GM11168 (cell line): ENCODE data around the gene IHH.

Experiments used
- in situ Hi-C: fragments of 300-500 bp; cut with MboI; formaldehyde crosslinking; loops from one replicate; pipeline ENCODE4 v1.12.0; 2022; ENCODE audit warnings: low sequenced_read_pairs; ENCODE audit not compliant: unreplicated experiment

Gene IHH

GRCh38 chr2:219060821-219061791 is at the start of gene IHH:
Gene IHH, minus strand, starts transcription at chr2:219060921. Its CDS starts 454 bp downstream, at chr2:219060467.
- in situ Hi-C loops: no loop called here

- in situ Hi-C loops: no loop called here
Observed at GRCh38 chr2:219109471-219109870, 48.8 kb upstream of the IHH start.

GRCh38 chr2:219107758-219108157 is 47.0 kb upstream of the IHH start:
- in situ Hi-C loops: no loop called here

- in situ Hi-C loops: no loop called here
Observed at GRCh38 chr2:219106251-219106650, 45.5 kb upstream of the IHH start.

GRCh38 chr2:219104107-219105035 is 43.6 kb upstream of the IHH start:
- in situ Hi-C loops: no loop called here

GRCh38 chr2:219099329-219099728 is 38.6 kb upstream of the IHH start:
- in situ Hi-C loops: no loop called here

GRCh38 chr2:219095406-219095935 is 34.8 kb upstream of the IHH start:
- in situ Hi-C loops: no loop called here

GRCh38 chr2:219094171-219094570 is 33.5 kb upstream of the IHH start:
- in situ Hi-C loops: no loop called here

GRCh38 chr2:219090436-219091299 is 29.9 kb upstream of the IHH start:
- in situ Hi-C loops: no loop called here

GRCh38 chr2:219089330-219089729 is 28.6 kb upstream of the IHH start:
- in situ Hi-C loops: no loop called here

- in situ Hi-C loops: no loop called here
Observed at GRCh38 chr2:219087848-219088247, 27.1 kb upstream of the IHH start.

GRCh38 chr2:219087361-219087760 is 26.6 kb upstream of the IHH start:
- in situ Hi-C loops: no loop called here

- in situ Hi-C loops: no loop called here
Observed at GRCh38 chr2:219086196-219086595, 25.5 kb upstream of the IHH start.

- in situ Hi-C loops: no loop called here
Observed at GRCh38 chr2:219084791-219085190, 24.1 kb upstream of the IHH start.

- in situ Hi-C loops: no loop called here
Observed at GRCh38 chr2:219082332-219082958, 21.7 kb upstream of the IHH start.

- in situ Hi-C loops: no loop called here
Observed at GRCh38 chr2:219081701-219082331, 21.1 kb upstream of the IHH start.

GRCh38 chr2:219081096-219081495 is 20.4 kb upstream of the IHH start:
- in situ Hi-C loops: no loop called here

- in situ Hi-C loops: no loop called here
Observed at GRCh38 chr2:219079417-219079816, 18.7 kb upstream of the IHH start.

GRCh38 chr2:219078951-219079350 is 18.2 kb upstream of the IHH start:
- in situ Hi-C loops: no loop called here
